HepG2 (cell line): ENCODE measurements around the gene CSNK1E. TPM values are rescaled to one million over a fixed set of nuclear protein-coding genes. Genes with fewer than 3 reads are reported as not detected.

Source experiments
- ESRRA ChIP-seq: sonication (generic); formaldehyde crosslinking; IDR thresholded peaks from 2 replicates; pipeline ENCODE4 v1.5.1; 2020; ENCODE audit warnings: mild to moderate bottlenecking, low read depth, missing genetic modification reagents
- ETV5 ChIP-seq: IDR thresholded peaks from 2 replicates; pipeline ENCODE4 v1.6.1; 2018; ENCODE audit warnings: missing biosample characterization, missing genetic modification reagents, inconsistent platforms, borderline replicate concordance
- FOXJ3 ChIP-seq: sonication (generic); formaldehyde crosslinking; IDR thresholded peaks from 2 replicates; pipeline ENCODE4 v1.4.0; 2020; ENCODE audit warnings: missing genetic modification reagents, mild to moderate bottlenecking, borderline replicate concordance
- HNRNPK ChIP-seq: fragments of 200-400 bp; formaldehyde crosslinking; IDR thresholded peaks from 2 replicates; pipeline ENCODE4 v1.6.1; 2018; ENCODE audit warnings: low read length, low read depth, moderate library complexity, mild to moderate bottlenecking; ENCODE audit not compliant: poor library complexity, severe bottlenecking
- KLF16 ChIP-seq, 2 experiments: sonication (generic) in 1 of 2; formaldehyde crosslinking in 1 of 2; IDR thresholded peaks; 2 replicates each; pipeline versions ENCODE4 v1.6.1 to v1.8.0; 2016 to 2023; ENCODE audit warnings: missing genetic modification reagents in 2 of 2, missing compliant biosample characterization in 1 of 2
- MIXL1 ChIP-seq: IDR thresholded peaks from 2 replicates; pipeline ENCODE4 v1.6.1; 2016
- MNT ChIP-seq: fragments of 450-650 bp; IDR thresholded peaks from 2 replicates; pipeline ENCODE4 v1.6.1; 2016
- PAXIP1 ChIP-seq: sonication (generic); formaldehyde crosslinking; conservative IDR thresholded peaks from 2 replicates; pipeline ENCODE4 v1.4.0; 2020; ENCODE audit warnings: mild to moderate bottlenecking, missing genetic modification reagents, moderate library complexity
- SKI ChIP-seq: fragments of 450-650 bp; IDR thresholded peaks from one replicate; pipeline ENCODE4 v1.6.1; 2018; ENCODE audit warnings: mild to moderate bottlenecking; ENCODE audit not compliant: partially characterized antibody
- SPEN ChIP-seq: sonication (generic); formaldehyde crosslinking; IDR thresholded peaks from 2 replicates; pipeline ENCODE4 v1.5.1; 2020; ENCODE audit warnings: low read depth, mild to moderate bottlenecking, missing genetic modification reagents
- STAG1 ChIP-seq: sonication (generic); formaldehyde crosslinking; IDR thresholded peaks from 2 replicates; pipeline ENCODE4 v1.4.0; 2020; ENCODE audit warnings: missing genetic modification reagents
- ZBTB37 ChIP-seq: sonication (generic); formaldehyde crosslinking; IDR thresholded peaks from 2 replicates; pipeline ENCODE4 v1.4.0; 2020; ENCODE audit warnings: mild to moderate bottlenecking, missing genetic modification reagents
- ZNF292 ChIP-seq: sonication (generic); formaldehyde crosslinking; IDR thresholded peaks from 2 replicates; pipeline ENCODE4 v1.8.1; 2022; ENCODE audit warnings: mild to moderate bottlenecking, low read depth, missing genetic modification reagents, borderline replicate concordance
- ZNF296 ChIP-seq: sonication (generic); formaldehyde crosslinking; conservative IDR thresholded peaks from 2 replicates; pipeline ENCODE4 v1.5.0; 2020; ENCODE audit warnings: mild to moderate bottlenecking, missing genetic modification reagents
- ZNF430 ChIP-seq: sonication (generic); formaldehyde crosslinking; IDR thresholded peaks from 2 replicates; pipeline ENCODE4 v1.9.0; 2021; ENCODE audit warnings: mild to moderate bottlenecking, missing genetic modification reagents
- ZNF451 ChIP-seq: sonication (generic); formaldehyde crosslinking; IDR thresholded peaks from 2 replicates; pipeline ENCODE4 v1.5.0; 2020; ENCODE audit warnings: mild to moderate bottlenecking, missing genetic modification reagents
- polyA plus RNA-seq, 8 experiments: library from polyadenylated mRNA; depleted of rRNA in 3 of 8; stranded (reverse) in 7 of 8; unstranded in 1 of 8; fragments of >200 nt; fragmentation: Illumina TruSeq in 4 of 8; extraction: Trizol in 4 of 8; gene quantifications; 2 replicates each; pipeline versions ENCODE4 v1.2.1 to v1.2.3, GENCODE V29; 2011 to 2016; ENCODE audit warnings: low read depth in 4 of 8, missing spikeins in 1 of 8, mixed read lengths in 1 of 8; ENCODE audit not compliant: insufficient read depth in 1 of 8
- total RNA-seq, 5 experiments: library from RNA; depleted of rRNA; stranded (reverse); fragments of >200 nt; fragmentation: Illumina TruSeq; extraction: Trizol; gene quantifications; 2 replicates each; pipeline ENCODE4 v1.2.3, GENCODE V29; 2016; ENCODE audit warnings: low read depth in 1 of 5
- TF ChIP-seq, protein P1 (sequence below): sonication (generic); formaldehyde crosslinking; IDR thresholded peaks from 2 replicates; pipeline ENCODE4 v1.4.0; 2020; ENCODE audit warnings: missing genetic modification reagents
- TF ChIP-seq, protein P2 (sequence below): sonication (generic); formaldehyde crosslinking; IDR thresholded peaks from 2 replicates; pipeline ENCODE4 v1.8.0; 2022; ENCODE audit warnings: missing genetic modification reagents, low read depth, mild to moderate bottlenecking, borderline replicate concordance
- TF ChIP-seq, protein P3 (sequence below): sonication (generic); formaldehyde crosslinking; IDR thresholded peaks from 2 replicates; pipeline ENCODE4 v1.5.1; 2020; ENCODE audit warnings: missing genetic modification reagents, mild to moderate bottlenecking, borderline replicate concordance

CSNK1E gene
- total and polyA plus RNA-seq, 2 of the 13 experiments (the other 11 are each of a cell fraction or from before 2014, with no cell fraction given): 34.7 to 129 TPM

GRCh38 chr22:38309614-38310517 lies 7.4 kb downstream of the CSNK1E start (continued):
- TF ChIP-seq SPEN (CRISPR knock-in tag) (no peak), STAG1 (CRISPR knock-in tag) (peak; percentile 7; the same call in 1 of the 2 replicates), ESRRA (peak; percentile 36; the same call in 1 of the 2 replicates), MIXL1 (CRISPR knock-in tag) (peak; percentile 58; the same call in 1 of the 2 replicates), MNT (peak; percentile 48), ZNF430 (peak; percentile 81; the same call in 1 of the 2 replicates), ETV5 (peak; percentile 28; the same call in 1 of the 2 replicates), FOXJ3 (CRISPR knock-in tag) (no peak), KLF16 (CRISPR knock-in tag; IDR thresholded peaks at IDR 0.05) (peak in 1 of 2 experiments; percentile 21; a peak in 1 of 4 replicates), SKI (peak; percentile 62), ZNF451 (CRISPR knock-in tag) (no peak), HNRNPK (no peak), PAXIP1 (peak; percentile 88), ZNF296 (CRISPR knock-in tag) (no peak), ZBTB37 (CRISPR knock-in tag) (no peak), ZNF292 (peak; percentile 93)
- TF ChIP-seq, protein P1, sequence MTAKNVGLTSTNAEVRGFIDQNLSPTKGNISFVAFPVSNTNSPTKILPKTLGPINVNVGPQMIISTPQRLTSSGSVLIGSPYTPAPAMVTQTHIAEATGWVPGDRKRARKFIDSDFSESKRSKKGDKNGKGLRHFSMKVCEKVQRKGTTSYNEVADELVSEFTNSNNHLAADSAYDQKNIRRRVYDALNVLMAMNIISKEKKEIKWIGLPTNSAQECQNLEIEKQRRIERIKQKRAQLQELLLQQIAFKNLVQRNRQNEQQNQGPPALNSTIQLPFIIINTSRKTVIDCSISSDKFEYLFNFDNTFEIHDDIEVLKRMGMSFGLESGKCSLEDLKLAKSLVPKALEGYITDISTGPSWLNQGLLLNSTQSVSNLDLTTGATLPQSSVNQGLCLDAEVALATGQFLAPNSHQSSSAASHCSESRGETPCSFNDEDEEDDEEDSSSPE (CRISPR knock-in tag): 0 out of 2 replicates have a peak, but pooled peaks have one; percentile 41
- TF ChIP-seq, protein P2, sequence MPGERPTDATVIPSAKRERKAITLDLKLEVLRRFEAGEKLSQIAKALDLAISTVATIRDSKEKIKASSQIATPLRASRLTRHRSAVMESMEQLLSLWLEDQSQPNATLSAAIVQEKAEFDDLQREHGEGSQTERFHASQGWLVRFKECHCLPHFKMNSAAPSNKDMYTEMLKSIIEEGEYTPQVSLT (CRISPR knock-in tag): no peak
- TF ChIP-seq, protein P3, sequence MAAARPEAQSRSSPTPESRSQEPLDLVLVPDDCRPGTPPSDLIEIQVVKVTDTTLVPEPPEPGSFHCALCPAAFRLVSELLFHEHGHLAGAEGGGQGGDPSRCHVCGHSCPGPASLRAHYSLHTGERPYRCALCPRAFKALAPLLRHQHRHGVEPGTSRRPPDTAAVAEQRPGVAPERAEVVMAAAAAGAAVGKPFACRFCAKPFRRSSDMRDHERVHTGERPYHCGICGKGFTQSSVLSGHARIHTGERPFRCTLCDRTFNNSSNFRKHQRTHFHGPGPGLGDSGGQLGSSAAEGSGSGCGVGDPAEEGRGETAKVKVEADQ (CRISPR knock-in tag): no peak
